GOT3 (cell line): ENCODE data around the gene EPHB3.

Experiments
- DNase-seq: peaks from one replicate; lab custom pipeline; 2025; ENCODE audit warnings: mixed read lengths; lab: John Stamatoyannopoulos, UW

EPHB3 gene

DNA sequence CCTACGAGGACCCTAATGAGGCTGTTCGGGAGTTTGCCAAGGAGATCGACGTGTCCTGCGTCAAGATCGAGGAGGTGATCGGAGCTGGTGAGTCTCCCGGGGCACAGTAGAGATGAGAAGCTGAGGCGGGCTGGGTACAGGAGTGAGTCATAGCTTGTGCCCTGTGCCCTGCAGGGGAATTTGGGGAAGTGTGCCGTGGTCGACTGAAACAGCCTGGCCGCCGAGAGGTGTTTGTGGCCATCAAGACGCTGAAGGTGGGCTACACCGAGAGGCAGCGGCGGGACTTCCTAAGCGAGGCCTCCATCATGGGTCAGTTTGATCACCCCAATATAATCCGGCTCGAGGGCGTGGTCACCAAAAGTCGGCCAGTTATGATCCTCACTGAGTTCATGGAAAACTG is 17.9 kb downstream of the EPHB3 start:
- DNase-seq, result no peak

DNA sequence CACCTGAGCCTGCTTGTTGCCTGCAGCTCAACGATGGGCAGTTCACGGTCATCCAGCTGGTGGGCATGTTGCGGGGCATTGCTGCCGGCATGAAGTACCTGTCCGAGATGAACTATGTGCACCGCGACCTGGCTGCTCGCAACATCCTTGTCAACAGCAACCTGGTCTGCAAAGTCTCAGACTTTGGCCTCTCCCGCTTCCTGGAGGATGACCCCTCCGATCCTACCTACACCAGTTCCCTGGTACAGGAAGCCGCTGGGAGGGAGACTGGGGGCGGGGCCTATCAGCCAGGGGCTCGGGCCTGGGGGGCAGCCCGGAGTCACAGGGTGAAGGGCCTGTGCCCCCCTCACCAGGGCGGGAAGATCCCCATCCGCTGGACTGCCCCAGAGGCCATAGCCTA is 18.8 kb downstream of the EPHB3 start:
- no peak for DNase-seq

DNA sequence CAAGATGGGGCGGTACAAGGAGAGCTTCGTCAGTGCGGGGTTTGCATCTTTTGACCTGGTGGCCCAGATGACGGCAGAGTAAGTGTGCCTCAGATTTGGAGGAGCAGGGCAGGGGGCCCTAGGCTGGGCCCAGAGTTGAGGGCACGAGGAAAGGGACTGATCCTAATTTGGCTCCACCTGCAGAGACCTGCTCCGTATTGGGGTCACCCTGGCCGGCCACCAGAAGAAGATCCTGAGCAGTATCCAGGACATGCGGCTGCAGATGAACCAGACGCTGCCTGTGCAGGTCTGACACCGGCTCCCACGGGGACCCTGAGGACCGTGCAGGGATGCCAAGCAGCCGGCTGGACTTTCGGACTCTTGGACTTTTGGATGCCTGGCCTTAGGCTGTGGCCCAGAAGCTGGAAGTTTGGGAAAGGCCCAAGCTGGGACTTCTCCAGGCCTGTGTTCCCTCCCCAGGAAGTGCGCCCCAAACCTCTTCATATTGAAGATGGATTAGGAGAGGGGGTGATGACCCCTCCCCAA is 19.8 kb downstream of the EPHB3 start:
- no peak for DNase-seq

DNA sequence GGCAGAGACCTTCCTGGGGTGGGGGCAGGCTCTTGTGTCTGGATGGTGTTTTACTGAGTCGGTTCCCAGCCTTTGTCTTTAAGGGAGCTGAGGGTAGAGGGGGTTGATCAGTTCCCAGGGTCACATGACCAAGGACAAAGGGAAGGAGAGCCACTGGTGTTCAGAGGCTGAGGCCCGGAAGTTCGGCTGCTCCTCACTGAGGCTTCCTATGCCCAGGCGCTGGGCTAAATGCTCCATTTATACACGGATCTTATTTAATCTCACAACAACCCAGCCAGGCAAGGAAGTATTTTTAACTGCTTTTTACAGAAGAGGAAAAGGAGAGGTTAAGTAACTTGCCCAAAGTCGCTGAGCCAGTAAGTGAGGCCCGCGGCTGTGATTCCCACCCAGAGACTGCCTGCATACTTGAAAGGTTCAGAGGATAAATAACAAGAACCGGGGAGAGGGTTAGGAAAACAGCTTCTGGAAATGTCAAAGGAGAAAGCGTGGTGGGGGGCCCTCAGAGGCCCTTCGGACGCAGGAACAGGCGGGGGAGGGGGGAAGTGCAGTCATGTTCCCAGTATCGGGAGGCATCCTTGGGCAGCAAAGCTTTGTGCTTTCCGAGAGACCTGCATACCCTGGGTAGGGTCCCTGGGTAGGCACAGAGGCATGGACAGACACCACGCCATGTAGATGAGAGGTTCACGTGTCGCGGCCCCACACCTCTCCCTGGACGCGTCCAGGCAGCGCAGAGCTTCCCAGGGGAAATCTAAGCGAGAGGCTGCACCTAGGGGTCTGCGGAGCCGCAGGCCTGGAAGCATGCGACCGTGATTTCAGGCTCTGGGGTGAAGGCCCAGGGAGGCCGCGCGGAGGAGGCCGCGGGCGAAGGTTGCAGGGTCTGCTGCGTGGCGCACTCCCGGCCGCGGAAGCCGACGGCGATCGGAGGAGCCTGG is 21.3 kb downstream of the EPHB3 start:
- no peak for DNase-seq

DNA sequence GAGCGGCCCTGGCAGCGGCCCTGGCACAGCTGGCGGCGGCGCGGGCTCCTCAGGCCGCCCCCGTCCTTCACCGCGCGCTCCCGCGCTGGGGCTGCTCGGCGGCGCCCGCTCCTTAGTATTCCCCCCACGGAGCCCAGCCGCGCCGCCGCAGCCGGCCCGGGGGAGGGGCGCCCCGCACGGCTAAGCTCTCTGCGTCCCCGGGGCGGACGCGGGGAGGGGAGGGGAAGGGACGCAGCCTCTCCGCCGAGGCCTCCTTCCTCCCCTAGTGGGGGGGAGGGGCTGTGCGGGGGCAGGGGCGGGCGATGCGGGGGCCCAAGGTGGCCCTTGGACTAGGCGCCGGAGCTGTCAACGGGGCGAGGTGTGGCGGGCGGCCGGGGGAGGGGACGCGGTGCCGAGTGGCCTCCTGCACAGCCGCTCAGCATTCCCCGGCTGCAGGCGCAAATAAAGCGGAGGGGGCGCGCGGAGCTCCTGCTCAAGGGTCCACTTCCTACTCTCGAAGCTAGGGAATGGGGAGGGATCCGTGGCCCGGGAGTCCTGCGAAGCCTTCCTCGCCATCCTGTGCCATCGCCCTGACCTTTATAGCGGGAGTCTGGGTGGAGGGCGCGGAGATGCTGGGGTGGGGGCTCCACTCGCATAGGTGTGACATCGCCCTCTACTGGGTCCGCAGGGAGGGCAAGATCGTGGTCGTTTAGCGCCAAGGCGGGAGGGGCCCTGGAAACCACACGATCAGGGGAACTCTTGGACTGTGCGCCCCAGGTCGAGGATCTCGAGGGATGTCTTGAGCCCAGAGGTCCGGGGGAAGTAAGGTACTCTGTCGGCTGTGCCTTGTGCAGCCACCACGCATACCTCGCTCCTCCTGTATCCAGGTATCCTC is 22.2 kb downstream of the EPHB3 start:
- DNase-seq, result no peak

DNA sequence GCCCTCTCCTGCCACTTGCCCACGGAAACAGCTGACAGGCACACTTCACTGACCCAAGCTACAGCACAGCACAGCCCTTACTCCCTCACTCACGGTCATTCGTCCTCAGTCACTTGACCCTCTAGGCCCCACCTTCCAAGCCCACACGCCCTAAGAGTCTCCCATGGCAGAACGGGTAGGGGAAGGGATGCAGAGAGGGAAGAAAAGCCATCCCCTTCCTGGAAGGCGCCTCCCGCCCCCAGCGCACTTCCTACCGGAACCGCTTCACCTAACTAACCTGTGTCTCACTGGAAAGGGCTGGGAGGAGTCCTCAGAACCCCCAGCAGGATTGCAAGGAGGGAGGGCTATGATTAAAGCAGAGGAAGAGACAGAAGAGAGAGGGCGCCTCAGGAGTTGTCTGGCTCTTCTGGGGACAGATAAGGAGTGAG is 22.9 kb downstream of the EPHB3 start:
- no peak for DNase-seq

DNA sequence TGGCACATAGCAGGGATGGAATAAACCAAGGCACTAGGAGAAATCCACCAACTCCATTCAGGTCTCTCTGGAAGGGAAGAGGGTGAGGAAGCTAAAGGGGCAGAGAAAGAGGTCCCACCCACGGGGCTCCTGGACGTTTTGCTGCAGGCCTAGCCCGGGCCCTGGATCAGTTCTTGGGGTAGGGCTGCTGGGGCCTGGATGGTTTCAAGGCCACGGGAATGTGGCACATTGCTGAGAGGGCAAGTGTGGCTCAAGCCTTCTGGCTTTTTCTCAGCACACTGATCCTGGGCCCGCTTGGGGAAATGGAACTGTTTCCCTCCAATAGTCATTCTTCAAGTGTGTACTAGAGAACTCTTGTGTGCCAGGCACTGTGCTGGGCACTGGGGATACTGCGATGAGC is 24.0 kb downstream of the EPHB3 start:
- no peak for DNase-seq

DNA sequence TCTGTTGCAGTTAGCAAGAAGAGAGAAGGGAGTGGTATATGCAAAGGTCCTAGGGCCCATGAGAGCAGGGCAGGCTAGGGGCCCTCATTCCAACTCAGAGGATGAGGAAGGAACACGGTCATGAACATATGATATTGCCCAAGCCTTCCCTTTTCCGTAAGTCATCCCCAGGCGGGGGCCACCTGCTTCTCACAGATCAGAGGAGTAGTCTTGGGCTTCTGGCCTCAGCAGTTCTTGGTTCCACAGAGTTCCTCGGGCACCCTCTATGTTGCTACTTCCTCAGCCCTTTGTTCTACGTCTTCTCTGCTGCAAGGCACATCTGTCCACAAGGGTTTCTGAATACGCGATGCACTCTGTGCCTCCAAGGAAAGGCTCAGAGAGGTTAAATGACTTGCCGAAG is 25.3 kb downstream of the EPHB3 start:
- DNase-seq, result no peak

DNA sequence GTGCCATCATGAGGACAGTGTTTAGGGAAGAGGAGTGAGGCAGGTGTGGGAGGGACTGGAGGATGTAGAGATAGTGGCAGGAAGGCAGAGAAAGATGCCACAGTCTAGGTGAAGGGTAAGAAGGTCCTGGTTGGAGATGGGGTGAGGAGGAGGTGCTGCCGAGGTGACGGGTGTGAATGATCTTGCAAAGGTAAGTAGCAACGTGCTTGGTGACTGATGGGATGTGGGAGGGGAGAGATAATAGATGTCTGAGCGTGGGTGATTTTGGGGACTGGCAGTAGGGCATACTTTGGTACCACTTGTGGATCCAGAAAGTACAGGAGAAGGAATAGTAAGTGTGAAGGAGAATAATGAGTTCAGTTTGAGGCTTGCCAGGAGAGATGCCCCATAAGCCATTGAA is 27.2 kb downstream of the EPHB3 start:
- DNase-seq, result no peak

DNA sequence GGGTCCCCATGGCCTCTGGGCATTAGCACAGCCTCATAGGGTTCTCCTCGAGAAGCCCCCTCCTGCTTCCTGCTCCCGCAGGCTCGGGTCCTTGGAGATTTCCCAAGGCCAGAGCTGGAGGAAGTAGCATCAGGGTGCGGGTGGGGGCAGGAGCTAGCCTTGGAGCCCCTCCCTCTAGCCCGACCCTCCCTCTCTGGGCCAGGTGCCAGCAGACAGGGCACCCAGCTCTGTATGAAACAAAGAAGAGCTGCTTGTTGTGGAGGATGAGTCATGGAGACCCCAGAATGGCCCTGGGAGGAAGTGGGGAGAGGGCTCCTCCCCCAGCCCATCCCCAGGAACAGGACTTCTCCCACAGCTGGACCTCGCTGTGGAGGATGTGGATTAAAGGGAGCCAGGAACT is 29.2 kb downstream of the EPHB3 start:
- no peak for DNase-seq

DNA sequence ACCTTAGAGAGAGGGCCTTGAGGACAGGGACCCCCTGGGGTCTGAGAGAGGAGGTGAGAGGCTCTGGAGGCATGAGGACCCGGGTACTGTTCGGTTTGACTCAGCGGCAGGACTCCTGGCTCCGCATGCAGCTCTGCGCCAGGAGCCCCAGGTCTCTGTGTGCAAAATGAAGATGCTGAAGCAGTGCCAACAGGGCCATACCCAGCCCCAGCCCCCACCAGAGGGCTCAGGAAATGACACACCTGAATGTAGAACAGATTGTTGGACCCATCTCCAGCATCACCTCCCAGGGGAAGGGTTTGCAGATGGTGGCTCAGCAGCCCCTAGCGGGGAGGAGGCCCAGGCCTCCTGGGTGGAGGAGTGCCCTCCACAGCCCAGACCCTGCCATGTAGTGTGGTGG is 30.2 kb downstream of the EPHB3 start:
- DNase-seq, result no peak

DNA sequence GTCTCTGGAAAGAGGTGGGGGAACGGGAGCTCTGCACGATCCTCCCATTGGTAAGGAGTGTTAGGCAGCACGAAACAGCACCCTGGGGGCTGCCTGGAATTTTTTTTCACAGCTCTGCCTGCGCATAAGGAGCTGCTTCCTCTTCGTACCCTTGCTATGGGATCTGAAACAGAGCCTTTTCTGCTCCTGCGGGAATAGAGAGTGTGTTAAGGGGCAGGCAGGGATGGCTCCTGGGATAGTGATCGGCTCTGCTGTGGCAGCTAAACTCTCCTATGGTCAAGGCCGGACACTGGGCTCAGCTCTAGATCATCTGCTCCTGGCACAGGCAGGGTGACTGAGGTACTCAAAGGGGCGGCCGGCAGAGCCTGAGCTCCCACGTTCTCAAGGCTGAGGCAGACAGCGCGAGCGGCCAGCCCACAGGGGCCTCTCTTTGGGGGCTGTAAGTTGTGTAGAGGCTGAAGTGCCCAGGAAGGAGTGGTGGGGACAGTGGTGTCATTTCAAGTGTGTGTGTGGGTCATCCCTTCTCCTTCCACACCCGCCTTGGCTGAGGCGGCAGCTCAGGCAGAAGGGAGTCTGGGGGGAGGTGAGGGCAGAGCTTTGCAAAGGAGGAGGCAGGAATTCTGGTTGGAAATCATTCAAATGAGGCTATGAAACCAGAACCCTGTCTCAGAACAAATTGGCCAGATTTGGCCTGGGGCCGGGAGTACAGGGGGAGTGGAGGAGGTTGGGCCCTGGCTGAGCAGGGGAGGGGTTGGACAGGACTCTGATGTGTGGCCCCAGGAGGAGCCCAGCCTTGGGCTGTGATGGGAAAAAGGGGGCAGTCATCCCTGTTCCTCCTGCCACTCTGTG is 31.0 kb downstream of the EPHB3 start:
- no peak for DNase-seq

DNA sequence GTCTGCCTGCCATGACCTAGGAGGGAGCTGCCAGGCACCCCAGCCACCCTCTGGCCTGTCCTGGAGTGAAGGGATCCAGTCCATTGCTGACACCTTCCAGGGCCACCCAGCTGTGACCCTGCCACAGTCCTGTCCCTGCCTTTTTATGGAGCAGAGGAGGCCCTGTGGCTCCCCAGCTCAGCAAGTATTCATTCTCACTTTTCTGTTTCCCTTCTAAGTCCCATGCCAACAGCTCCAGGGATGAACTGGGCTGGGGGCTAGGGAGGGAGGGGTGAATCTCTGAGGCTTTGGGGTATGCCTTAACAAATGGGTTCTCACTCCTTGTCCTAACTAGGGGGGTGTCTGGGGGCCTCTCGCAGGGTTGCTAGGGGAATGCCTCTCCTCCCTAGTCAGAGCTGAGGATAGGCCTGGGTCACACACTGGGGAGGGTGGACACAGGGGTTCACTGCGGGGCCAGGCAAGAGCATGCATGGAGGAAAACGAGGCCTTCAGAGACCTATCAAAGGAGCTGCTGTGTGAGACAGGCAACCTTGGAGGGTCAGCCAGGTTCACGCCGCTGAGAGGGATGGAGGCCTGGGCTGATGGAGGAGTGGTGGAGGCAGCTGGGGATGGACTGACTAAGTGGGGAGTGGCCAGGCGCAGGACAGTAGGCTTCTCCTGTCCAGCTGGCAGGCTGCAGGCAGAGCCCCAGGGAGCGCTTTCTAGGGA is 31.8 kb downstream of the EPHB3 start:
- no peak for DNase-seq

DNA sequence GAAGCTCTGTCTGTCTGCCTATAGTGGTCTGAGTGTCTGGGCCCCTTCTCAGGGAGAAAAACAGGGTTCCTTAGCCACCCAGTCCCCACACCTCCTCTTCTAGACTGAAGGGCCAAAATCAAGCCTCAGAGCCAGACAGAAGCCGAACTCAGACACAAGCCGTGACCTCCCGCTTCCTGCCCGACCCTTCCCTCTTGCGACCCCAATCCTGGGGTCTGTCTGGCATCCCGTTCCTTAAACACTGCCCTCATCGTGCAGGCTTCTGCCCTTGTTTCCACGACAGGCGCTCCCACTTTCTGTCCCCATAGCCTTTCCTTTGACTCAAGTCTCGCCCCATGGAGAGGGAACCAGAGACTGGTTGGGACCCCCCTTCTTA is 32.3 kb downstream of the EPHB3 start:
- DNase-seq, result no peak

DNA sequence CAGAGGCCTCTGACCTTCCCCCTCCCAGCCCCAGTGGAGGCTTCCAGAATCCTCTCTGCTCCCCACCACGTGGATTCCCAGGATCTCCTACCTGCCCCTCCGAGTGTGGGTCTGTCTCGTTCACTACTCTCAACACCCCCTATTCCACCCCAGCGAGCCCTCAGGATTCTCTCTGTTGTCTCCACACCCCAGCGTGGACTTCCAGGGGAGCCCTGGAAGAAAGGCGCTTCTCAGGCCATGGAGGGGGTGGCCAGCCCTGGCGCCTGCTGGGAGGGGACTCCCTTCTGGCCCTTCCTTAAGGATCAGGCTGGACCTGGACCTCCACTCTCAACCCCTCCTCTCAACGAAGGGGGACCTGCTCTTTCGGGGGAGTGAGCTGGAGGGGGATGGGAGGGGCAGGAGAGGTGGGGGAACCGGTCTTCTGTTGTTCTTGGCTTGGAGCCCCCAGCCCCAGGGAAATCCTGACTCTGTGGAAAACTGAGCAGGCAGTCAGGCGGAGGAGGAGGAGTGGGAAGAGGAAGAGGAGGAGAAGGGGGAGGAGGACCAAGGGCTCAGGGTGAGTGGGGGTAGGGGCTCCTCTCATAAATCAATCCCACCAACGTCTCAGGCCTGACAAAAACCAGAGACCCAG is 32.9 kb downstream of the EPHB3 start:
- DNase-seq, result no peak

DNA sequence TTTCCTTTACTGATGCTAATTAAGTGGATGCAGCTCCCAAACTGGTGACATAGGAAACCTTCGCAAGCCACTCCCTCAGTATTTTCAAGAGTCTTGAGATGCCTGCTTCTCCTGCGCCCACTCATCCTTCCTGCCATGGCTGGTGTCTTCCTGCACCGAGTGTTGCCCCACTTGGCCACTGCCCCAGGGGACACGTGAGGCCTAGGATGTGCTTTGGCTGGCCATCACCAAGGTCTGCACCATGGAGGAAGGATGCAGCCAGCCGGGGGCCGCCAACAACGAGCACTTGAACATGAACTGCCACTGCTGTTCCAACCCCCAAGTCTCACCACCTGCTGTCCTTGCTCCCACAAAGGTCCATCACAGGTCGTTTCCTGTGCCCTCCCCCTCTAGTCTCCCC is 34.1 kb downstream of the EPHB3 start:
- DNase-seq, result no peak

DNA sequence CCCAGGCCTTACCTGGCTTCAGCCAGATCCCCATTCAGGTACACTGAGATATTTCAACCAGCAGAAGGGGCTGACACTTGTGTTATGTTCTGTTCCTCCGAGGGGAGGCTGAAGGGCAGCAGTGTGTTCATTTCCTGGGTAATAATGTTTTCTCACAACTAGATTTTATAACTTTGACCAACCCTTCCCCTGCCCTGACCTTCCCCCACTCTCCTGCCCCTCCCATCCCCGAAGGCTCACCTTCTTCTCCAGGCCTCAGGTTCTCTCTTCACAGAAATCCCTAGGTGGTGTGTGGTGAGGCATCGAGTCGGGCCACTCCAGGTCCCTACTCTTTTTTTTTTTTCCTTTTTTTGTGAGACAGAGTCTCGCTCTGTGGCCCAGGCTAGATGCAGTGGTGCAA is 34.6 kb downstream of the EPHB3 start:
- DNase-seq, result no peak

DNA sequence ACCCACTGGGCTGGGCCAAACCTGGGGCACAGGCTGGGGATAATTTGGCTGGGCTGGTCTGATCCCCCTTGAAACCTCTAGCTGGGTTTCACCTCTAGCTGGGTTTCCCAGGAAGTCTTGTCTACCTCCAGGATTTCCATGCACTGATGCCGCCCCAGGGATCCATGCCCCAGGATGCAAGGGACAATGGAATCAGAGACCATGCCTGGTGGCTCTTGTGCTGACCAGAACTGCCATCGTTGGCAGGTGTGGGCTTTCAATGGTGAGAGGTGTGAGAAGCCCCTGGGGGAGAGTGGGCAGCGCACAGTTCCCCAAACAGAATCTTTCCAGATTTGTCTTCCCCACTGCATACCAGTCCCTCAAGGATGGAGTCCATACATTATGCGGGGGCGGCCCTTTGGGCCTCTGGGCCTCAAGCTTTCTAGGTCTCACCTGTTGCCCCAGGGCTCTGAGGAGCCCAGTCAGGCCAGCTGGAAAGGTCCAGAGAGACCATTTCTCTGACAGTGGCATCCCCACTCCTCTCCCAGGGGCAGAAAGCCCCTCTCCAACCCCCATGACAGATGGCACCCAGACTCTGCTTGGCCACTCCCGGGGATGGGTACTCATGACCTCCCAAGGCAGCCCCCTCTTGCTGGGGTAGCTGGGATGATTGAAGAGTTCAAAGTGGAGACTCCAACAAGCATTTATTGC is 35.4 kb downstream of the EPHB3 start:
- DNase-seq, result no peak

DNA sequence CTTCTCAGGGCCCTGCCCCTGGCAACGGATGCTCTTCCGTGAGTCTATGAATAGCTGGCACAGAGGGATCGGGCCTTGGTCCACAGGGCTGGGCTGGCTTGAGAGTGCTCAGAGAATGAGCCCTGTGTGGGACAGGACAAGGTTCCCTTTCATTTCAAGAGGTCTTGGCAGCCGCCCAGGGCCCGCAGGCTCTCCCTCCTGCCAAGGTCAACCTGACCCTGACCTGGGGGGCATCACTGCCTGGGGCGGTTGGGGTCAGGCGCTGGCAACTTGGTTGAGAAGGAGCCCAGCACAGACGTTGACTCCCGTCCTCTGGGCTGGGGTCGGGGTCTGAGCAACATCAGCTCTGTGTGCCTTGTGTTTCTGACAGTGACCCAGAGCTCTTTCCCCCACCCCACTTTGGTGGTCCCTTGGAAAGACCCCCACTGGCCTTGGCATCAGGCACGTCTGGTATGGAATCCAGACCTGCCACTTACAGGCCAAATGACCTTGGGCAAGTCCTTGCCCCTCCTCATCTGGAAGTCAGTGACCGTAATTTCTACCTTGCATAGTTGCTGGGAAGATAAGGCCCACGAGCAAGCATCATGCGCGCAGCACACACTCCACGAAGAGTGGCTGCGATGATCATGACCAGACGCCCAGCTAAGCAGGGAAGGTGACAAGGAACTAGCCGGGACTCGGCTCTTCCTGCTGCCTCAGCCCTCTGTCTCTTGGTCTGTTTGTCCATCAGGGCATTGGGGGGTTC is 36.4 kb downstream of the EPHB3 start:
- DNase-seq, result no peak

DNA sequence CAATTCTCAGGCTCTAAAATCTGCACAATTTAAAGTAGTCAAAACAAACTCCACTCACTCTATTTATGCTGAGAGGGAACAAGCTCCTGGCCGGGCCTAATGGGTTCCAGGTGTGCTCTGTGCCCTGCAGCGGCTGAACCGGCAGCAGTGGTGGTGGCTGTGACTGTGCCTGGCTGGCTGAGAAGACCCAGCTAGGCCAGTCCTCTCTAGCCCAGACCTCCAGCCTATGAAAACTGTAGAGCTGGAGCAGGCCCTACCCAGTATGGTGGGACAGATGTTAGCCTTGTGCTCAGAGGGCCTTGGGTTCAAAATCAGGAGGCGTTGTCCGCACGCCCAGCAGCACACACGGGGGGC is 37.0 kb downstream of the EPHB3 start:
- no peak for DNase-seq
